Loucy (cell line): ENCODE measurements around the gene RNF223.

Source experiments
- H2AFZ ChIP-seq: fragments of 200-600 bp; sonication (generic); 2 replicates; pipeline ENCODE4 v1.6.0; 2016; ENCODE audit warnings: antibody characterized with exemption, mild to moderate bottlenecking, low read length, moderate library complexity
- H3F3A ChIP-seq: fragments of 200-600 bp; 2 replicates; pipeline ENCODE4 v1.6.0; 2016; ENCODE audit warnings: antibody characterized with exemption, low read depth, mild to moderate bottlenecking
- H3K27me3 ChIP-seq: fragments of 200-600 bp; sonication (generic); 2 replicates; pipeline ENCODE4 v1.6.1; 2014; ENCODE audit warnings: low read length, mild to moderate bottlenecking; ENCODE audit not compliant: insufficient read depth, poor library complexity, severe bottlenecking
- H3K36me3 ChIP-seq: fragments of 200-600 bp; sonication (generic); 2 replicates; pipeline ENCODE4 v1.6.1; 2016; ENCODE audit warnings: low read length; ENCODE audit not compliant: insufficient read depth
- H3K4me1 ChIP-seq: fragments of 200-600 bp; sonication (generic); 2 replicates; pipeline ENCODE4 v1.5.1; 2014; ENCODE audit warnings: low read length, mild to moderate bottlenecking; ENCODE audit not compliant: insufficient read depth, poor library complexity, severe bottlenecking
- H3K4me2 ChIP-seq: fragments of 200-600 bp; sonication (generic); 2 replicates; pipeline ENCODE4 v1.6.0; 2014; ENCODE audit warnings: antibody characterized with exemption, low read length, low read depth, mild to moderate bottlenecking; ENCODE audit not compliant: poor library complexity, severe bottlenecking
- H3K4me3 ChIP-seq: fragments of 200-600 bp; sonication (generic); 2 replicates; pipeline ENCODE4 v1.5.1; 2014; ENCODE audit warnings: low read length, mild to moderate bottlenecking, mixed read lengths; ENCODE audit not compliant: poor library complexity, severe bottlenecking
- H3K79me2 ChIP-seq: fragments of 200-600 bp; sonication (generic); 2 replicates; pipeline ENCODE4 v1.6.1; 2014; ENCODE audit warnings: low read length; ENCODE audit not compliant: insufficient read depth
- H3K9ac ChIP-seq: fragments of 200-600 bp; sonication (generic); 2 replicates; pipeline ENCODE4 v1.6.0; 2014; ENCODE audit warnings: mild to moderate bottlenecking, low read depth, low read length, moderate library complexity; ENCODE audit not compliant: poor library complexity, severe bottlenecking
- H3K9me2 ChIP-seq: fragments of 200-600 bp; sonication (generic); replicated peaks from 2 replicates; pipeline ENCODE4 v1.6.1; 2016; ENCODE audit warnings: low read depth, low read length, mixed read lengths
- H3K9me3 ChIP-seq: fragments of 200-600 bp; sonication (generic); 2 replicates; pipeline ENCODE4 v1.6.1; 2014; ENCODE audit warnings: mild to moderate bottlenecking, antibody characterized with exemption, low read length, low read depth; ENCODE audit not compliant: insufficient read depth
- H4K20me1 ChIP-seq: fragments of 200-600 bp; sonication (generic); 2 replicates; pipeline ENCODE4 v1.6.0; 2014; ENCODE audit warnings: antibody characterized with exemption, low read length, mild to moderate bottlenecking; ENCODE audit not compliant: insufficient read depth, poor library complexity, severe bottlenecking
- EZH2phosphoT487 ChIP-seq: fragments of 200-600 bp; IDR thresholded peaks from 2 replicates; pipeline ENCODE4 v1.6.1; 2018; ENCODE audit warnings: antibody characterized with exemption, mild to moderate bottlenecking, moderate library complexity, borderline replicate concordance
- TF ChIP-seq, protein P1 (sequence below): fragments of 200-600 bp; sonication (generic); conservative IDR thresholded peaks from 2 replicates; pipeline ENCODE4 v1.5.1; 2014; ENCODE audit warnings: mild to moderate bottlenecking, antibody characterized with exemption, low read length

RNF223 gene

DNA sequence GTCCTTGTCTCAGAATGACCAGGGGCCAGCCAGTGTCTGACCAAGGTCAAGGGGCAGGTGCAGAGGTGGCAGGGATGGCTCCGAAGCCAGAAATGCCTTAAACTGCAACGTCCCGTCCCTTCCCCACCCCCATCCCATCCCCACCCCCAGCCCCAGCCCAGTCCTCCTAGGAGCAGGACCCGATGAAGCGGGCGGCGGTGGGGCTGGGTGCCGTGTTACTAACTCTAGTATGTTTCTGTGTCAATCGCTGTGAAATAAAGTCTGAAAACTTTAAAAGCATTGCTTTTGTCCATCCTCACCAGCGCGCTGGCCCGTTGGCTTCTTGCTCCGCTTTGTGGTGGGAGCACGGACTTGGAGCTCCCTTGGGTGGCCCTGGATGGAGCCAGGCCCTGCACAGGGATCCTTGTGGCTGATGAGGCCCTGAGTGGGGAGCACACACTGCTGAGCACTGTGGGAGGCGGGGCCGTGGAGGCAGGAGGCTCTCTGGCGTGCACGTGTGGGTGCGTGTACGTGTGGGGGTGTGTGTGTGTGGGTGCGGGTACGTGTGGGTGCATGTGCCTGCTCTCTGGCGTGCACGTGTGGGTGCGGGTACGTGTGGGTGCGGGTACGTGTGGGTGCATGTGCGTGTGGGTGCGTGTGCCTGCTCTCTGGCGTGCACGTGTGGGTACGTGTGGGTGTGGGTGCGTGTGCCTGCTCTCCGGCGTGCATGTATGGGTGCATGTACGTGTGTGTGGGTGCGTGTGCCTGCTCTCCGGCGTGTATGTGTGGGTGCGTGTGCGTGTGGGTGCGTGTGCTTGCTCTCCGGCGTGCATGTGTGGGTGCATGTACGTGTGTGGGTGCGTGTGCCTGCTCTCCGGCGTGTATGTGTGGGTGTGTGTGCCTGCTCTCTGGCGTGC, 18.0 kb downstream of the RNF223 start:
- Histone ChIP-seq H3K9me3 (no peaks in the 10 kb centered on the region), H3K4me3 (no peak overlapping the region), H3K9me2 (no peaks in the 10 kb centered on the region), H3F3A (no peaks in the 10 kb centered on the region), H3K27me3 (no peaks in the 10 kb centered on the region), H3K79me2 (no peaks in the 10 kb centered on the region), H2AFZ (no peak overlapping the region), H3K36me3 (no peaks in the 10 kb centered on the region), H3K4me1 (peaks cover 4% of the 10 kb centered on the region), H3K4me2 (no peak overlapping the region), H4K20me1 (no peaks in the 10 kb centered on the region), H3K9ac (no peak overlapping the region)
- TF ChIP-seq EZH2phosphoT487 = no peak
- TF ChIP-seq, protein P1, sequence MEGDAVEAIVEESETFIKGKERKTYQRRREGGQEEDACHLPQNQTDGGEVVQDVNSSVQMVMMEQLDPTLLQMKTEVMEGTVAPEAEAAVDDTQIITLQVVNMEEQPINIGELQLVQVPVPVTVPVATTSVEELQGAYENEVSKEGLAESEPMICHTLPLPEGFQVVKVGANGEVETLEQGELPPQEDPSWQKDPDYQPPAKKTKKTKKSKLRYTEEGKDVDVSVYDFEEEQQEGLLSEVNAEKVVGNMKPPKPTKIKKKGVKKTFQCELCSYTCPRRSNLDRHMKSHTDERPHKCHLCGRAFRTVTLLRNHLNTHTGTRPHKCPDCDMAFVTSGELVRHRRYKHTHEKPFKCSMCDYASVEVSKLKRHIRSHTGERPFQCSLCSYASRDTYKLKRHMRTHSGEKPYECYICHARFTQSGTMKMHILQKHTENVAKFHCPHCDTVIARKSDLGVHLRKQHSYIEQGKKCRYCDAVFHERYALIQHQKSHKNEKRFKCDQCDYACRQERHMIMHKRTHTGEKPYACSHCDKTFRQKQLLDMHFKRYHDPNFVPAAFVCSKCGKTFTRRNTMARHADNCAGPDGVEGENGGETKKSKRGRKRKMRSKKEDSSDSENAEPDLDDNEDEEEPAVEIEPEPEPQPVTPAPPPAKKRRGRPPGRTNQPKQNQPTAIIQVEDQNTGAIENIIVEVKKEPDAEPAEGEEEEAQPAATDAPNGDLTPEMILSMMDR = no peak

DNA sequence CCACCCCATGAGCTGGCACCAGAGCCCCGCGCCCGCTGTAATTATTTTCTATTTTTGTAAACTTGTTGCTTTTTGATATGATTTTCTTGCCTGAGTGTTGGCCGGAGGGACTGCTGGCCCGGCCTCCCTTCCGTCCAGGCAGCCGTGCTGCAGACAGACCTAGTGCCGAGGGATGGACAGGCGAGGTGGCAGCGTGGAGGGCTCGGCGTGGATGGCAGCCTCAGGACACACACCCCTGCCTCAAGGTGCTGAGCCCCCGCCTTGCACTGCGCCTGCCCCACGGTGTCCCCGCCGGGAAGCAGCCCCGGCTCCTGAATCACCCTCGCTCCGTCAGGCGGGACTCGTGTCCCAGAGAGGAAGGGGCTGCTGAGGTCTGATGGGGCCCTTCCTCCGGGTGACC, 19.1 kb downstream of the RNF223 start:
- no peaks in the 10 kb centered on the region for H3F3A ChIP-seq
- H3K27me3 ChIP-seq = no peaks in the 10 kb centered on the region
- H3K9ac ChIP-seq = no peak overlapping the region
- no peaks in the 10 kb centered on the region for H4K20me1 ChIP-seq
- no peak overlapping the region for H2AFZ ChIP-seq
- H3K9me3 ChIP-seq = no peaks in the 10 kb centered on the region
- H3K36me3 ChIP-seq = no peaks in the 10 kb centered on the region
- no peaks in the 10 kb centered on the region for H3K79me2 ChIP-seq
- H3K4me2 ChIP-seq = no peak overlapping the region
- H3K4me1 ChIP-seq = peaks cover 4% of the 10 kb centered on the region
- no peaks in the 10 kb centered on the region for H3K9me2 ChIP-seq
- H3K4me3 ChIP-seq = no peak overlapping the region
- TF ChIP-seq, protein P1 = no peak
- TF ChIP-seq EZH2phosphoT487 = no peak

DNA sequence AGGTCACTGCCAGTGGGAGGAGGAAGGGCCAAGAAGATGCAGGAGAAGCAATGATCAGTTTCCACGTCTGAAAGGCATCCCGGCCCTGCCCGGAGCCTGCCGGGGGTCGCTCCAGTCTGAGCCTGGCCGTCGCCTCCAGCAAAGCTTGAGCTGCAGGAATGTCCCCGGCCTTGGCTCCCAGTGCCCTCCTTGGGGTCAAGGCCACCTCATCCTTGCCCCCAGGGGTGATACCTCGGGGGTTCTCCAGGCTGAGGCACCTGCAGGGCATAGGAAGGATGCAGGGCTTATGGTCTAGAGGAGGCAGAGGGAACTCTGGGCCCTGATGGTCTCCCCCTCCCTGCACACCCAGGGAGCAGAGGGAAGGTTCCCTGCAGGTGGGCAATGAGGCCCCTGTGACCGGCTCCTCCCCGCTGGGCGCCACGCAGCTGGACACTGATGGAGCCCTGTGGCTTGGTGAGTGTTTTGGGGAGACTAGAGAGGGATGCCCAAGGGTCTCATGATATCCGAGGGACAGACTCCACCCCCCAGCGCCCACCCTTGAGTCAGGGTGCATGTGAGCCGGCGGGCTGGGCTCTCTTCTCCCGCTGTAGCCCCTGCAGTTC, 19.9 kb downstream of the RNF223 start:
- Histone ChIP-seq H3K4me1 (peaks cover 4% of the 10 kb centered on the region), H3K36me3 (no peaks in the 10 kb centered on the region), H3K4me3 (no peak overlapping the region)

More for the DNA sequence above, 19.9 kb downstream of the RNF223 start:
- no peak for TF ChIP-seq EZH2phosphoT487
- TF ChIP-seq, protein P1 = no peak
- H3F3A ChIP-seq = no peaks in the 10 kb centered on the region
- no peak overlapping the region for H3K4me2 ChIP-seq
- no peaks in the 10 kb centered on the region for H4K20me1 ChIP-seq
- H3K9me2 ChIP-seq = no peaks in the 10 kb centered on the region
- H2AFZ ChIP-seq = no peak overlapping the region
- no peaks in the 10 kb centered on the region for H3K79me2 ChIP-seq
- no peaks in the 10 kb centered on the region for H3K27me3 ChIP-seq
- H3K9me3 ChIP-seq = no peaks in the 10 kb centered on the region
- H3K9ac ChIP-seq = no peak overlapping the region
